Fibroblast of skin of right biceps (primary cell): ENCODE data around the gene LCMT1.
"Not testable (repeated sequence)": the region's sequence is repeated elsewhere in the genome, so short reads cannot be mapped to it uniquely, and the experiment has no call there.

Experiments
- DNase-seq: peaks from one replicate; pipeline ENCODE4 v3.0.0-alpha.2; 2013

LCMT1 gene

DNA sequence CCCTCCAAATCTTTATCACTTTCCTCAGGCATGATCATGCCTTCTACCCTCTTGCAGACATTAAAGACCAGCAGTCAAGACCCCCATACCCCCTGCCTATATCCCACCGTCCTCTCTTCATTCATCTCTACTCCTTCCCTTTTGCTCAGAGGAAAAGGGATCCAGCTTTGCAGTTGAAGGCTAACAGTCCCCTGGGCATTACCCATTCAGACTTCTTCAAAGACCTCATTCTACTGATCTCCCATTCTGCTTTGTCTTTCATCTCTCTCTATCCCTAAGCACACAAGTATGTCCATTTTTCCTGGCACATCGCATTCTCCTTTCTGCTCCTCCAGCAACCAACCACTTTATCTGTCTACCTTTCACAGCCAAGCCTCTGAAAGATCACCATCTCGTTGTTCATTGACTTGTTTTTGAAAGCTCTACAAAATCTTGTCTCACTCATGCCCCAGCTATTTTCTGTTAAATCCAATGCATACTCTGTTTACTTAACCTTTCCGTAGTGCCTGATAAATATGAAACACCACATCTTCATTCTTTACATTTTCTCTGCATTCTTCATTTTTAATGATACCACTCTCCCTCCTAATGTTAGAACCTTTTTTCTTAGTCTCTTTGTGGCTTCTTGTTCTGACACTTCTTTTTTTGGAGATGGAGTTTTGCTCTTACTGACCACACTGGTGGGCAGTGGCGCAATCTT lies 14.1 kb upstream of the LCMT1 start:
- DNase-seq = peak; percentile 69

GRCh38 chr16:25100511-25100910 lies 11.0 kb upstream of the LCMT1 start:
- no peak for DNase-seq

DNA sequence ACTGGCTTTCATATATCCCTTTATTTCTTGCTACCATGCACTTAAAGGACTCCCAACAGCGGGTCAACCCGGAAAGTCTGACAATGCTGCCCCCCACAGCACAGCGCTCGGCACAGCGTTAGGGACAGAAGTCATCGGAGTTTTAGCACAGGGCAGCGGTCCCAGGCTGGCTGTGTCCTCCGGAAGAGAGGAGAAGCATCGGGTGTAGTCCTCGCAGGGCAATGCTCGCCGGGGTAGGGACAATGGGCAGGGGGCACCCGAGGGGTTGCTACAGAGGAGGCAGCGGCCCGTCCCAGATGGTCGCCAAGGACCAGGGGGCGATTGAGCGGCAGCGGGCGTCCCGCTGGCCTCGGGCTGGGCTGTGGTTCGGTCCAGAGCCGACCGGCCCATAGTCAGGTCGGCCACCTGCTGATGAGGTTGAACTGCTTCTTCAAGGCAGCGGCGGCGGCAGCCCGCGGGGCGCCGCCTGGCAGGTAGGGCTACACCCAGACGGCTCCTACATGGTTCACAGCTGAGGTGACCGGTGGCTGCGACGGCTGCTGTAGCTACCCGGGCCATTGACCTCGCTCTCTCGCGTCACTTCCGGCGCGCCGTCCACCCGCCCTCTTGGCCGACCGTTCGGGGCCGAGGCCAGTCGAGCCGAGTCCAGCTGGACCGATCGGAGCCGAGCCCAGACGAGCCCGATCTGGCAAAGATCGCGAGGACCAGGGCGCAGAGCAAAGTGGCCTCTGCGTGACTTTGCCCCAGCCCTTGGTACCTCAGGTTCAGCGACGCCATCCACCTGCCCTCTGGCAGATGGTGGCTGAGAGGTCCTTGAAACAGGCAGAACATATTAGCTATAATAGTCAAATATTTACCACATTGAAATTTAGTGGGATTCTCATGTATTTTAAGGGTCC lies 4.7 kb upstream of the LCMT1 start:
- DNase-seq = peak; percentile 77

- DNase-seq = no peak
These were observed 4.1 kb upstream of the LCMT1 start for GRCh38 chr16:25107466-25107792.

GRCh38 chr16:25108054-25108453 lies 3.5 kb upstream of the LCMT1 start:
- DNase-seq = no peak

DNA sequence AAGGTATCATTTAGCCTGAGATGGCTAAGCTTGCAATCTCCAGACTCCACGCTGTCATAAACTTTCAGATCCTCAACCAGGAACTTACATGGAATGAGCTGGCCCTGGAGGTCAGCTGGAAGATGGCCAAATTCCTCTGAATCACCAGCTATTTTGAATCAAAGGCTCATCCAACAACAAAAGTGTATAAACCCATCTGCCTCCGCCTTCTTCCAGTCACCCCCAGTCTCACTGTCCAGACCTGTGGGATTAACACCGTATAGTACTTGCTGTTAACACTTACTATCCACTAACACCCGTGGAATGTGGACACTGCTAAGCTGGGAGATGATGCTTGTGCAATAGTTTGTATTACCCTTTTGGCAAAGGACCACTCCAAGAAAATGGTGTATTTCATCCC lies 1.9 kb upstream of the LCMT1 start:
- DNase-seq = peak; percentile 95

- DNase-seq = no peak
These were observed 1.1 kb upstream of the LCMT1 start for GRCh38 chr16:25110387-25110947.

DNA sequence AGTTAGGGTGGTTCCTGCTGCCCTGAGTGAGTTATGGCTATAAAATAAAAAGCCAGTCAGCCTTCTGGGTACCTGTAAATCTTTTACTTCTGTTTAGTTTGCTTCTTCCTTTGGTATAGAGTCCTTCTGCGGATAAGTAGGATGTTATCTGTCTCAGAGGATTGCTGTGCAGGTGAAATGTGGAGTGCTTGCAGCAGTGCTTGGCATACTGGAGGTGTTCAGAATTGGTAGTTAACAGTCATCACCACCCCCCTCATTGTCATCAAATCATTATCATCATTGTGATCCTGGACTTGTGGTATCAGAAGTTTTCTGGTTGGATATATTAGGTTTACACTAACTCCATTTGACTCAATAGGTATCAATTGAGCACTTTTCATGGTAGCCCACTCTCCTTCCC lies 2.6 kb downstream of the LCMT1 start:
- no peak for DNase-seq

DNA sequence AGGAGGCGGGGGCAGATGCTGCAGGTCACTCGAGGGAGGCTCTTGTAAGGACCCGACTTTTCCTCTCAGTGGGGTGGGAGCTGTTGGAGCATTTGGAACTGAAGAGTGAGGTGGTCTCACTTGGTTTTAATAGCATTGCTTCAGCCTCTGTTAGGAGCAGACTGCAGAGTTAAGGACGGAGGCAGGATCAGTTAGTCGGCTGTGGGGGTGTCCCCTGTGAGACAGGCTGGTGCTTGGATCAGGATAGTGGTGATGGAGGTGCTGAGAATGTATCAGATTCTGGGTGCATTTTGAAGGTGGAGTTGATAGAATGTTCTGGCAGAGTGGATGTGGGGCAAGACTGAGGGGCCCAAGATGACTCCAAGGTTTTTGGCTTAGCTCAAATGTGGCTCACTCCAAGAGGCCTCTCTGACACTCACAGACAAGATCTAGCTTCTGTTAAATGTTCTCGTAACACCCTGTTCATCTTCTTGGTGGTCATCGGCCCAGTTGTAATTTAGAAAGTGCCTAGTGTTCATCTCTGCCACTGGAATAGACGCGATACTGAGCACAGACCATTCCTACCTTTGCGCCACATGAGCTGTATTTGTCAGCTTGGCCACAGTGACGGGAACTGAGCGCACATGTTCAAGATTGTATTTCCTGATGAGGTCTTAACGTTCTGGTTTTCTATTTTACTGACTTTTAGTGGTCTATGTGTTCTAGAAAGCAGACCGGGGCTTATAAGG lies 7.5 kb downstream of the LCMT1 start:
- no peak for DNase-seq

GRCh38 chr16:25121824-25122600 lies 10.5 kb downstream of the LCMT1 start:
- DNase-seq = no peak

GRCh38 chr16:25124503-25124902 lies 13.0 kb downstream of the LCMT1 start:
- no peak for DNase-seq

GRCh38 chr16:25126086-25126666 lies 14.6 kb downstream of the LCMT1 start:
- DNase-seq = peak; percentile 21

GRCh38 chr16:25126820-25127232 lies 15.3 kb downstream of the LCMT1 start:
- peak; percentile 83 for DNase-seq

DNA sequence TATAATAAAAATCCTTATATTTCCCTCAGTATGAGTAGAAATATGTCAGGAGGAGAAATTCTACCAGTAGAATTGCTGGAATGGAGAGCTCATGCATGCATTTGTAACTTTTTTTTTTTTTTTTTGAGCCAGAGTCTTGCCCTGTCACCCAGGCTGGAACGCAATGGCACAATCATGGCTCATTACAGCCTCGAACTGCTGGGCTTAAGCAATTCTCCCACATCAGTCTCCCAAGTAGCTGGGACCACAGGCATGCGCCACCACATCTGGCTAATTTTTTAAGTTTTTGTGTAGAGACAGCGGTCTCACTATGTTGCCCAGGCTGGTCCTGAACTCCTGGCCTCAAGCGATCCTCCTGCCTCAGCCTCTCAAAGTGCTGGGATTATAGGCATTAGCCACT lies 21.2 kb downstream of the LCMT1 start:
- DNase-seq = not testable (repeated sequence)

DNA sequence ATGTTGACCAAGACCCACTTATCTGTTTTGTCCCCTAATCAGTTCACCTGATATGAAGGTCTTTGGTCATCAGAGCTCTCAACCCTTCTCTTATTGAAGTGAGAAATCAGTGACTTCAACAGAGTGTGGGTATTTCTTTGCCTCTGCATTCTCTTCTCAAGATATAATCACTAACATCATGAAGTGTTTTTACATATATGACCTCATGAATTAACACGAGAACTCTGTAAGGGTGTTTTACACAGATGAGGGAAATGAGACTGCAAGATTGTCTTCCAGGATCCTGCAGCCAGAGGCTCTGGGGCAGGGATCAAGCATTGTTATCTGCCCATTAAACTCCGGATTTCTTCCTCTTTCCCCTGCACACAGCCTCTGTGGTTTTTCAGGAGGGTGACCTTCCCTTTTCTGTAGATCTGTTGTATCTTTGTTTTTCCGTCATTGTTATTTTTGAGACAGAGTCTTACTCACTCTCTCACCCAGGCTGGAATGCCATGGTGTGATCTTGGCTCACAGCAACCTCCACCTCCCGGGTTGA lies 22.7 kb downstream of the LCMT1 start:
- DNase-seq = no peak

DNA sequence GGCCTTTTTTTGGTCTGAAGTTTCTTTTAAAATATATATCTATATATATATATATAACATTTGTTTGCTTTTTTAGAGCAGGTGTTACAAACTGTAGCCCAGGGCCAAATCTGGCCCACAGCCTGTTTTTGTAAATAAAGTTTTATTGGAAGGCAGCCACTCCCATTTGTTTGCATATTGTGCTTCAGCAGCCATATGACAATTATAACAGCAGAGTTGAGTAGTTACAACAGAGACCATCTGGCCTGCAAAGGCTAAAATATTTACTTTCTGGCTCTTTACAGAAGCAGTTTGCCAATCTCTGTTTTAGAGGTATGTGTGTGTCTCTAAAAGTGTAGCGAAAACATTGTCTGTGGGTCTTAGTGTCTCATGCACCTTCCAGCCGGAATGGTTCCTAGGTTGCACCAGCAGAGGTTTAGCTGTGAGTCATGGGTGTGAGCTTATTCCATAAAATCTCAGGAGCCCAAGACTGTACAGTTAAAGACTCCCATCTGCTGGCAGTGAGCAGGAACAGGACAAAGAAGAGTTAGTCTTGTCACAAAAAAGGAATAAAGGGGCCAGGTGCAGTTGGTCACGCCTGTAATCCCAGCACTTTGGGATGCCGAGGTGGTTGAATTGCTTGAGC lies 23.8 kb downstream of the LCMT1 start:
- peak; percentile 52 for DNase-seq

DNA sequence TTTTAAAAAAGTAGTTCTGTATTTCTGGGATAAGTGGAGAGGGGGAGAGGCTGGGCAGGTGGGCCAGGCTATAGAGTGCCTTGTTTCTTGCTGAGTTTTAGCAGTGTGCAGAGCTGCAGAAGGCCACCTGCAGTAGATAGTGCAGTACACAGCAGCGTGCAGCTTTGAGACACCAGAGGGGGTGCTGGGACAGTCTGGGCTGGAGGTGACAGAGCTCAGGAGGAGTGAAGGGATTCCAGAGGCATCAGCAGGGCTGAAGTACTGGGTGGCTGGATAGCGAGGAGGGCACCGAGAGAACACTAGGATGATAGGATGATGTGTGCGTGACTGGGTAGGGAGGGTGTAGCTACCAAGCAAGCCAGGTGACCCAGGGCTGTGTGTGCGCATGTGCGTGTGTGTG lies 26.6 kb downstream of the LCMT1 start:
- no peak for DNase-seq

- no peak for DNase-seq
These were observed 28.9 kb downstream of the LCMT1 start for GRCh38 chr16:25140459-25140858.

- DNase-seq = peak; percentile 40
These were observed 30.1 kb downstream of the LCMT1 start for GRCh38 chr16:25141648-25142047.

- no peak for DNase-seq
These were observed 32.4 kb downstream of the LCMT1 start for GRCh38 chr16:25143928-25144327.

- DNase-seq = no peak
These were observed 37.1 kb downstream of the LCMT1 start for GRCh38 chr16:25148568-25149215.
